Right atrium auricular region (tissue), 2 donors: ENCODE measurements around the gene FGFRL1. TPM values are rescaled to one million over a fixed set of nuclear protein-coding genes. Genes with fewer than 3 reads are reported as not detected.
"Not testable (repeated sequence)": the region's sequence is repeated elsewhere in the genome, so short reads cannot be mapped to it uniquely, and the experiment has no call there.

Experiments used
- DNase-seq: peaks from one replicate; pipeline ENCODE4 v3.0.0-alpha.2; 2019; ENCODE audit warnings: low spot score
- H3K27ac ChIP-seq, 2 donors: fragments of 200-600 bp; sonication (generic); 1 replicate in 1 of 2; 2 replicates in 1 of 2; pipeline ENCODE4 v1.5.1; 2016 to 2019
- H3K27me3 ChIP-seq, 2 donors: fragments of 200-600 bp; sonication (generic); one replicate each; pipeline versions ENCODE4 v1.5.1 to v1.6.0; 2017 to 2019
- H3K36me3 ChIP-seq: fragments of 200-600 bp; sonication (generic); one replicate; pipeline ENCODE4 v1.5.1; 2016
- H3K4me1 ChIP-seq, 2 donors: fragments of 200-600 bp; sonication (generic); one replicate each; pipeline versions ENCODE4 v1.5.1 to v1.6.0; 2017 to 2019
- H3K4me3 ChIP-seq, 2 donors: fragments of 200-600 bp; sonication (generic); 1 replicate in 1 of 2; 2 replicates in 1 of 2; pipeline ENCODE4 v1.5.1; 2017 to 2019; ENCODE audit warnings: mild to moderate bottlenecking in 1 of 2, moderate library complexity in 1 of 2
- H3K9me3 ChIP-seq, 2 donors: fragments of 200-600 bp; sonication (generic); one replicate each; pipeline ENCODE4 v1.5.1; 2019
- CTCF ChIP-seq, 2 donors: fragments of 200-600 bp; sonication (generic); IDR thresholded peaks; one replicate each; pipeline ENCODE4 v1.5.1; 2019; ENCODE audit warnings: antibody characterized with exemption in 2 of 2
- total RNA-seq, 2 donors: library from RNA; depleted of rRNA; stranded (reverse); fragments of >200 nt; gene quantifications; one replicate each; pipeline ENCODE4 v1.1.0, GENCODE V29; 2016

FGFRL1 gene
- total RNA-seq, 2 donors from 2014 or later: 30.3 to 47.1 TPM

DNA sequence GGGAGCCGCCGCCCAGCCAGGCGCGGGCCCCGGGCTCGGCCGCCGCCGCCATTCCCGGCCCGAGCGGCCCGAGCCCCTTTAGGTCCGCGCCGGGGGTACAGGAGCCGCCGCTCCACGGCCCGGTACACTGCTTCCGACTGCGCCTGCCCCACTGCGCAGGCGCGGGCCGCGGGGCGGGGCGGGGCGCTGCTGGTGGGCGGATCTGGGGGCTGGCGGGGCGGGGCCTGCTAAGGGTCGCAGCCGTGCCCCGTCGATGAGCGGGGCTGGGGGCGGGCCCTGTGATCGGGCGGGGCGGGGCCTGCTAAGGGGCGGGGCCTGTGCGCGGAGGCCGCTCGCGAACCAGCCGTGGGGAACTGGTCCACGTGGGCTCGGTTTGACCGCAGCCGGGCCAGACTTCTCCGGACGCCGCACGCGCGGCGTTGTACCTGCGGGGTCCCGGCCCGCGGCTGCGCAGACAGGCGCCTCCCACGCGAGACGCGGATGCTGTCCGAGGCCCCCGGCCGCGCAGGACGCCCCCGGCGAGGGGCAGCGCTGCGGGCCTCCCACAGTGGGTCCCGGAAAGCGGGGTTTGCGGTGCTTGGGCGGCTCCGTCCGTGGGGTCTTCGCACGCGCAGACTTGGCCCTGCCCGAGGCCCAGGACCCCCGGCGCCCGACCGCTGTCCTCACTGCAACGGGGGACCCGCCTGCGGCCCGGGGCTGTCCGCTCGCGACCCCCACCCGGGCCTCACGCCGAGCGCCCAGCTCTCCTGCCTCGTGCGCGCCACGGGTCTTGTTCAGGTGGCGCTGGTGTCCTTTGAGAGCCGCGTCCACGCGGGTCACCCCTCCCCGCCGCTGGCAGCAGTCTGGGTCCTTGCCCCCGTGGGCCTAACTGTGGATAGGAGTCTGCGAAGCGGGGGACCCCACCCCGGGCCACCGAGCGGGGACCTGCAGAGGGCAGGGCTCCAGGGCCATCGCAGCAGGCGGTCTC, 37.7 kb upstream of the FGFRL1 start, which contains the start of gene DGKQ:
Gene DGKQ, minus strand, starts transcription at position 139 of the 967 bp plus-strand sequence. Its CDS starts 87 bp downstream, at position 52.
- peak; percentile 87 for DNase-seq
- Histone ChIP-seq H3K4me3 (peak within 1 kb of the TSS; percentile 72 to 80), H3K27me3 (no peaks in the 10 kb centered on the region), H3K9me3 (no peaks in the 10 kb centered on the region), H3K27ac (peak within 1 kb of the TSS in 1 of 2 donors; percentile 21), H3K36me3 (no peaks in the 10 kb centered on the region), H3K4me1 (peaks cover 0 to 24% of the 10 kb centered on the region in 2 donors)
- no peak for TF ChIP-seq CTCF (IDR thresholded peaks at IDR 0.05)

GRCh38 chr4:974668-975067, 36.8 kb upstream of the FGFRL1 start:
- H3K4me1 ChIP-seq: peaks cover 0 to 24% of the 10 kb centered on the region in 2 donors
- TF ChIP-seq CTCF (IDR thresholded peaks at IDR 0.05): no peak
- H3K36me3 ChIP-seq: no peaks in the 10 kb centered on the region
- no peak overlapping the region for H3K27ac ChIP-seq
- H3K27me3 ChIP-seq: no peaks in the 10 kb centered on the region
- H3K9me3 ChIP-seq: no peaks in the 10 kb centered on the region
- DNase-seq: no peak
- H3K4me3 ChIP-seq: no peak overlapping the region

DNA sequence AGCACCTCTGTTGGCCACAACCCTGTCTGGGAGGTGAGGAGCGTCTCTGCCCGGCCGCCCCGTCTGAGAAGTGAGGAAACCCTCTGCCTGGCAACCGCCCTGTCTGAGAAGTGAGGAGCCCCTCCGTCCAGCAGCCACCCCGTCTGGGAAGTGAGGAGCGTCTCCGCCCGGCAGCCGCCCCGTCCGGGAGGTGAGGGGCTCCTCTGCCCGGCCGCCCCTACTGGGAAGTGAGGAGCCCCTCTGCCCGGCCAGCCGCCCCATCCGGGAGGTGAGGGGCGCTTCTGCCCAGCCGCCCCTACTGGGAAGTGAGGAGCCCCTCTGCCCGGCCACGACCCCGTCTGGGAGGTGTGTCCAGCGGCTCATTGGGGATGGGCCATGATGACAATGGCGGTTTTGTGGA, 35.4 kb upstream of the FGFRL1 start:
- not testable (repeated sequence) for H3K27me3 ChIP-seq, H3K36me3 ChIP-seq, DNase-seq, H3K27ac ChIP-seq, H3K9me3 ChIP-seq, H3K4me3 ChIP-seq
- H3K4me1 ChIP-seq: peaks cover 0 to 24% of the 10 kb centered on the region in 2 donors

GRCh38 chr4:978957-979701, 32.3 kb upstream of the FGFRL1 start:
- Histone ChIP-seq H3K36me3 (no peaks in the 10 kb centered on the region), H3K27ac (no peak overlapping the region), H3K4me1 (no peaks in the 10 kb centered on the region), H3K9me3 (no peaks in the 10 kb centered on the region), H3K27me3 (no peaks in the 10 kb centered on the region), H3K4me3 (no peak overlapping the region)
- no peak for TF ChIP-seq CTCF (IDR thresholded peaks at IDR 0.05)
- DNase-seq: no peak

DNA sequence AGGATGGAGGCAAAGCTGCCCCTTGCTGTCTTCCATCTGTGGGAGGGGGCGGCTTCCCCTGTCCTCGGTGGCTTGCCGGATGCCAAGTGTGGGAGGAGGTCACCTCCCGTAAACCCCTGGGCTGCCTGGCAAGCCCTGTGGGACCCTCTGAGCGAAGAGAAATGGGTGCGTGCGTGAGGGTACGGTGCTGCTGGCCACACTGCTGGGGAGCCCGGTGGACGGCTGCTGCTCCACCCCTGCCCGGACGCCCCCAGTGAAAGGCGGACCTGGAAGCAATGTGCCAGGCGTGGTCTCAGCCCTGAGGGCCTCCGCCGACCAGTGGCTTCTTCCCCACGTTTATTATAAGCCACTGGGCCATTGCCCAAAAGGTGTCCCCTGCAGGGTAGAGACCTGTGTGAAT, 29.1 kb upstream of the FGFRL1 start:
- no peaks in the 10 kb centered on the region for H3K9me3 ChIP-seq
- H3K4me1 ChIP-seq: peaks cover 0 to 16% of the 10 kb centered on the region in 2 donors
- no peaks in the 10 kb centered on the region for H3K36me3 ChIP-seq
- no peaks in the 10 kb centered on the region for H3K27me3 ChIP-seq
- no peak overlapping the region for H3K4me3 ChIP-seq
- TF ChIP-seq CTCF (IDR thresholded peaks at IDR 0.05): no peak
- no peak overlapping the region for H3K27ac ChIP-seq
- no peak for DNase-seq

DNA sequence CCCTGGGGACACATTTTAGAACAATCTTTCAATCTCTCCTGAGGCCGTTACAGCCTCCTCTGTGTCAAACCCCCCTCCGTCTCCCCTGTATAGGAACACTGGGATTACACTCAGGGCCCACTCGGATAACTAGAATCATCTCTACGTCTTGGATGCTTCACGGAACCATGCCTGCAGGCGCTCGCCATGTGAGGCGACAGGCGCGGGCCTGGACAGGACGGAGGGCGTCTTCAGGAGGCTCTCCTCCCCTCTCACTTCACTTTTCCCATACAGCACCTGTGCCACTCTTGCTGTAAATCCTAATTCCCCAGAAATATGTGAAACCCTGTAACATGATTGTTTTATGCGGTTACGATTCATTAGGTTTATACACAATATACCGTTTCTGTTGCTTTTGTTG, 28.6 kb upstream of the FGFRL1 start:
- Histone ChIP-seq H3K9me3 (no peaks in the 10 kb centered on the region), H3K27ac (no peak overlapping the region), H3K4me1 (peaks cover 0 to 21% of the 10 kb centered on the region in 2 donors), H3K4me3 (no peak overlapping the region), H3K36me3 (no peaks in the 10 kb centered on the region), H3K27me3 (no peaks in the 10 kb centered on the region)
- no peak for DNase-seq
- no peak for TF ChIP-seq CTCF (IDR thresholded peaks at IDR 0.05)
